Measurements from ENCODE around the gene NOS3. TPM values are rescaled to one million over a fixed set of nuclear protein-coding genes. Genes with fewer than 3 reads are reported as not detected.

NOS3 gene
- total and polyA plus RNA-seq, 9 of the 15 experiments (the other 6 are each of a cell fraction or from before 2014, with no cell fraction given), result 1.1 to 121 (median 23.6) TPM

DNA sequence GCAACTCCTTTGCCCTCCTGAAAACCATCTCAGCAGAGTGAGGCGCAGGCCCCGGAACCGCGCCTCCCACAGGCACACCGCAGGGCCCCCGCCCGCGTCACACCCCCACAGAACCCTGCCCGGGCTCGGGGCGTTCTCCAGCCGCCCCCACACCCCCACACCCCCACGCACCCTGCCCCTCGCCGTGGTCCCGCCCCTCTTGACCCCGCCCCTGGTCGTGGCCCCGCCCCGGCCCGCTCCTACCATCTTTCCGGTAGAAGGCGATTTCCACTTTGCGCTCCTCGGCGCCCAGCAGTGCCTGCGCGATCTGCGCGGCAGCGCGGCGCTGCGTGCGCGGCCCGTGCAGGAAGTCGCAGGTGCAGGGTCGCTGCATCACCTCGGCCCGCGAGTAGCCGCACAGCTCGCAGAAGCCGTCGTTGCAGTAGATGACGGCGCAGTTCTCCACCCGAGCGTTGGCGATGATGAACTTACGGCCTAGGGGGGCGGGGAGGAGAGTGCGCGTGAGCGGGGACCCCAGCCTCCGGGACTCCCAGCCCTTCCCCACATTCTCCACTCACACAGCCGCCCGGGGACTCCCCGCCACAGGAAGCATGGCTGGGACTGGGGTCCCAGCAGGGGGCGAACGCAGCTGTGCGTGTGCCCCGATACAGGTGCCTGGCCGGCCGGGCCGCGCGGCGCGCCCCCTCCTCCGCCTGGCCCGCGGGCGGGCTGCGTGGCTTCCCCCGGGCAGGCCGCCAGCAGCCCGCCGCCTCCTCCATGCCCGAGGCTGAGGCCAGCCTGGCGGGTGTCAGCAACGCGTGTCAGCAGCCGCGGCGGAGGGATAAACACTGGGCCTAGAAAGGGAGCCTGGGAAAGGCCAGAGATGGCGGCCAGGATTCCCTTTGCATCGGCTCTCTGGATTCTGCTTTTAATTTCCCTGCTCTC, 16.1 kb upstream of the NOS3 start (continued):
- peak; percentile 82 for TF ChIP-seq RB1 (IDR thresholded peaks at IDR 0.05; ENCODE audit: low read depth)
- no peak for TF ChIP-seq RHOXF2B (CRISPR knock-in tag; conservative IDR thresholded peaks at IDR 0.05)
- peak in 1 of 2 experiments; percentile 20; a peak in 1 of 4 replicates for TF ChIP-seq MLLT1 (IDR thresholded peaks at IDR 0.05)
- peak; percentile 15; the same call in 1 of the 2 replicates for TF ChIP-seq HES1 (IDR thresholded peaks at IDR 0.05; ENCODE audit: low read depth)
- peak; percentile 78; the same call in 1 of the 2 replicates for TF ChIP-seq ZBTB2 (IDR thresholded peaks at IDR 0.05)
- no peak for TF ChIP-seq KAT7 (CRISPR knock-in tag; IDR thresholded peaks at IDR 0.05; ENCODE audit: borderline replicate concordance)
- no peak for TF ChIP-seq DACH1 (IDR thresholded peaks at IDR 0.05; ENCODE audit: partially characterized antibody)
- no peak for TF ChIP-seq IFI16 (CRISPR knock-in tag; IDR thresholded peaks at IDR 0.05)
- TF ChIP-seq, protein P1, sequence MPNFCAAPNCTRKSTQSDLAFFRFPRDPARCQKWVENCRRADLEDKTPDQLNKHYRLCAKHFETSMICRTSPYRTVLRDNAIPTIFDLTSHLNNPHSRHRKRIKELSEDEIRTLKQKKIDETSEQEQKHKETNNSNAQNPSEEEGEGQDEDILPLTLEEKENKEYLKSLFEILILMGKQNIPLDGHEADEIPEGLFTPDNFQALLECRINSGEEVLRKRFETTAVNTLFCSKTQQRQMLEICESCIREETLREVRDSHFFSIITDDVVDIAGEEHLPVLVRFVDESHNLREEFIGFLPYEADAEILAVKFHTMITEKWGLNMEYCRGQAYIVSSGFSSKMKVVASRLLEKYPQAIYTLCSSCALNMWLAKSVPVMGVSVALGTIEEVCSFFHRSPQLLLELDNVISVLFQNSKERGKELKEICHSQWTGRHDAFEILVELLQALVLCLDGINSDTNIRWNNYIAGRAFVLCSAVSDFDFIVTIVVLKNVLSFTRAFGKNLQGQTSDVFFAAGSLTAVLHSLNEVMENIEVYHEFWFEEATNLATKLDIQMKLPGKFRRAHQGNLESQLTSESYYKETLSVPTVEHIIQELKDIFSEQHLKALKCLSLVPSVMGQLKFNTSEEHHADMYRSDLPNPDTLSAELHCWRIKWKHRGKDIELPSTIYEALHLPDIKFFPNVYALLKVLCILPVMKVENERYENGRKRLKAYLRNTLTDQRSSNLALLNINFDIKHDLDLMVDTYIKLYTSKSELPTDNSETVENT (CRISPR knock-in tag; IDR thresholded peaks at IDR 0.05), result 0 out of 2 replicates have a peak, but pooled peaks have one; percentile 11
- TF ChIP-seq, protein P2, sequence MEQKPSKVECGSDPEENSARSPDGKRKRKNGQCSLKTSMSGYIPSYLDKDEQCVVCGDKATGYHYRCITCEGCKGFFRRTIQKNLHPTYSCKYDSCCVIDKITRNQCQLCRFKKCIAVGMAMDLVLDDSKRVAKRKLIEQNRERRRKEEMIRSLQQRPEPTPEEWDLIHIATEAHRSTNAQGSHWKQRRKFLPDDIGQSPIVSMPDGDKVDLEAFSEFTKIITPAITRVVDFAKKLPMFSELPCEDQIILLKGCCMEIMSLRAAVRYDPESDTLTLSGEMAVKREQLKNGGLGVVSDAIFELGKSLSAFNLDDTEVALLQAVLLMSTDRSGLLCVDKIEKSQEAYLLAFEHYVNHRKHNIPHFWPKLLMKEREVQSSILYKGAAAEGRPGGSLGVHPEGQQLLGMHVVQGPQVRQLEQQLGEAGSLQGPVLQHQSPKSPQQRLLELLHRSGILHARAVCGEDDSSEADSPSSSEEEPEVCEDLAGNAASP (IDR thresholded peaks at IDR 0.05), result no peak
- TF ChIP-seq SNAPC5 (CRISPR knock-in tag; IDR thresholded peaks at IDR 0.05), result no peak
- TF ChIP-seq NR2C2 (CRISPR knock-in tag; IDR thresholded peaks at IDR 0.05), result peak; percentile 67; the same call in 1 of the 2 replicates
- TF ChIP-seq NR2C2 (tag; IDR thresholded peaks at IDR 0.05), result peak; percentile 88
- TF ChIP-seq ZNF696 (CRISPR knock-in tag; conservative IDR thresholded peaks at IDR 0.05), result no peak
- TF ChIP-seq ZNF324 (CRISPR knock-in tag; IDR thresholded peaks at IDR 0.05), result no peak
- no peak for TF ChIP-seq ZNF354B (CRISPR knock-in tag; IDR thresholded peaks at IDR 0.05)
- TF ChIP-seq, protein P3, sequence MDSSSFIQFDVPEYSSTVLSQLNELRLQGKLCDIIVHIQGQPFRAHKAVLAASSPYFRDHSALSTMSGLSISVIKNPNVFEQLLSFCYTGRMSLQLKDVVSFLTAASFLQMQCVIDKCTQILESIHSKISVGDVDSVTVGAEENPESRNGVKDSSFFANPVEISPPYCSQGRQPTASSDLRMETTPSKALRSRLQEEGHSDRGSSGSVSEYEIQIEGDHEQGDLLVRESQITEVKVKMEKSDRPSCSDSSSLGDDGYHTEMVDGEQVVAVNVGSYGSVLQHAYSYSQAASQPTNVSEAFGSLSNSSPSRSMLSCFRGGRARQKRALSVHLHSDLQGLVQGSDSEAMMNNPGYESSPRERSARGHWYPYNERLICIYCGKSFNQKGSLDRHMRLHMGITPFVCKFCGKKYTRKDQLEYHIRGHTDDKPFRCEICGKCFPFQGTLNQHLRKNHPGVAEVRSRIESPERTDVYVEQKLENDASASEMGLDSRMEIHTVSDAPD (CRISPR knock-in tag; IDR thresholded peaks at IDR 0.05), result no peak
- no peak for TF ChIP-seq ZNF764 (CRISPR knock-in tag; IDR thresholded peaks at IDR 0.05; ENCODE audit: low read depth)
- TF ChIP-seq TRIM24 (IDR thresholded peaks at IDR 0.05), result peak in 1 of 2 experiments; percentile 53; a peak in 2 of 4 replicates

All from K562 (cell line).